ENCODE data around the gene EBNA1BP2.

- no peak for TF ChIP-seq CTCF (IDR thresholded peaks at IDR 0.05)
- TF ChIP-seq EZH2 (IDR thresholded peaks at IDR 0.05; ENCODE audit: borderline replicate concordance, insufficient read depth, low read depth, low read length, poor library complexity, severe bottlenecking) = no peak
These were observed 33.6 kb upstream of the EBNA1BP2 start for GRCh38 chr1:43205671-43206070.

Measured in B cell (primary cell).